Coronary artery (tissue), 2 donors: ENCODE data around the gene KYAT1.
A peak's percentile ranks its signal among the peaks of the same experiment; 100 is the strongest.

Source experiments
- DNase-seq: peaks from one replicate; pipeline ENCODE4 v3.0.0-alpha.2; 2017; ENCODE audit warnings: low spot score
- H3K27ac ChIP-seq, 2 donors: fragments of 200-600 bp; sonication (generic); one replicate each; pipeline ENCODE4 v1.5.1; 2016 to 2019
- H3K4me3 ChIP-seq: fragments of 200-600 bp; sonication (generic); 2 replicates; pipeline ENCODE4 v1.5.1; 2016; ENCODE audit warnings: mild to moderate bottlenecking, moderate library complexity
- CTCF ChIP-seq: fragments of 200-600 bp; sonication (generic); IDR thresholded peaks from one replicate; pipeline ENCODE4 v1.5.1; 2019; ENCODE audit warnings: antibody characterized with exemption

The KYAT1 gene

GRCh38 chr9:128913995-128914772 lies 32.4 kb upstream of the KYAT1 start:
- Histone ChIP-seq H3K27ac (peak overlapping the region; percentile 43 to 82), H3K4me3 (no peak overlapping the region)
- DNase-seq: no peak
- TF ChIP-seq CTCF: no peak

GRCh38 chr9:128913048-128913900 lies 31.5 kb upstream of the KYAT1 start:
- Histone ChIP-seq H3K27ac (peak overlapping the region; percentile 43 to 82), H3K4me3 (peak overlapping the region; percentile 41)
- no peak for DNase-seq
- no peak for TF ChIP-seq CTCF

GRCh38 chr9:128912270-128912853 lies 30.6 kb upstream of the KYAT1 start:
- TF ChIP-seq CTCF: no peak
- no peak for DNase-seq
- H3K27ac ChIP-seq: peak overlapping the region; percentile 43 to 82
- H3K4me3 ChIP-seq: peak overlapping the region; percentile 41

- H3K27ac ChIP-seq: peak overlapping the region; percentile 31 to 82
- H3K4me3 ChIP-seq: peak overlapping the region; percentile 41
- DNase-seq: no peak
- TF ChIP-seq CTCF: no peak
Observed at GRCh38 chr9:128911529-128912035, 29.8 kb upstream of the KYAT1 start.

- Histone ChIP-seq H3K4me3 (peak overlapping the region; percentile 41), H3K27ac (peak overlapping the region; percentile 31 to 82)
- no peak for DNase-seq
- no peak for TF ChIP-seq CTCF
Observed at GRCh38 chr9:128910906-128911305, 29.2 kb upstream of the KYAT1 start.

GRCh38 chr9:128909859-128910258 lies 28.1 kb upstream of the KYAT1 start:
- DNase-seq: no peak
- no peak overlapping the region for H3K4me3 ChIP-seq
- no peak for TF ChIP-seq CTCF
- H3K27ac ChIP-seq: peak overlapping the region in 1 of 2 donors; percentile 46
